ENCODE measurements around the gene PCF11. TPM values are rescaled to one million over a fixed set of nuclear protein-coding genes. Genes with fewer than 3 reads are reported as not detected.
A peak's percentile ranks its signal among the peaks of the same experiment; 100 is the strongest.

PCF11 gene
- total RNA-seq, 2 experiments from 2014 or later: 50.3 to 54.1 TPM

DNA sequence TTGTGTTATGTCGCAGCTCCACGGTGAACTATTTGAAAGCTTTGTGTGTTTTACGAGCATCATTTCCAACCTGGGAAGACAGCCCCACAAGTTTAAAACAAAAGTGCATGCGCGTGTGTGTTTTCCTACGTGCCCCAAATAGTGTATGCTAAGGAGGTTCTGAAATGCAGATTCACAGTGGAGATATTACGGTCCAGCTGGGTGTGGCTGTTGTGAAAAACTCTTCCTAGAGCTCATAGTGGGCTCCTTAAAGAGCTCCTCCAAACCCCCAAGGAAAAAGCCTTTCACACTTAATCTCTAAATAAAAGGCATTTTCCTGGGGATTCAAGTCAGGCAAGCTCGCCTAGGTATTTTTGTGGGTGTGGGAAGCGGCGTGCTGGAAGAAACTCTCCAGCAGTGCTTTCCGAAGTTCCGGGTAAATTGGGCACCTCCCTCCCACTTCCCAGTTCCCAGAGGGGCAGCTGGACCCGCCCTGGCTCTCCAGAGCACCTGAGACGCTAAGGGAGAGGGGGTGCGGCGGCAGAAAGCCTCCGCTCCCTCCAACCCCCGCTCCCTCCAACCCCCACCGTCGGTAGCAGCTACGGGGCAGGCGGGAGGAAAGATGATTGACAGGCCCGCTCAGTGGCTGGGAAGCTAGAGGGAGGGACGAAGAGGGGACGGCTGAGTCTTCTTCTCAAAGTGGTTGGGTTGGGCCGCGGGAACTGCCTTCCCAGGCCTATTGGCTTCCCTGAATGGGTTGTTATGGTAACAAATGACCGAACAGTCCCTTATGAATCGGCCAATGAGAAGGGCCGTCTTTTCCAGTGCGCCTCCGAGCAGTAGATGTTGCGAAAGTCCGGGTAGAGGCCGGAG lies 561 bp upstream of the PCF11 start:
- H3K9me3 Mint-ChIP-seq: no peaks in the 10 kb centered on the region

DNA sequence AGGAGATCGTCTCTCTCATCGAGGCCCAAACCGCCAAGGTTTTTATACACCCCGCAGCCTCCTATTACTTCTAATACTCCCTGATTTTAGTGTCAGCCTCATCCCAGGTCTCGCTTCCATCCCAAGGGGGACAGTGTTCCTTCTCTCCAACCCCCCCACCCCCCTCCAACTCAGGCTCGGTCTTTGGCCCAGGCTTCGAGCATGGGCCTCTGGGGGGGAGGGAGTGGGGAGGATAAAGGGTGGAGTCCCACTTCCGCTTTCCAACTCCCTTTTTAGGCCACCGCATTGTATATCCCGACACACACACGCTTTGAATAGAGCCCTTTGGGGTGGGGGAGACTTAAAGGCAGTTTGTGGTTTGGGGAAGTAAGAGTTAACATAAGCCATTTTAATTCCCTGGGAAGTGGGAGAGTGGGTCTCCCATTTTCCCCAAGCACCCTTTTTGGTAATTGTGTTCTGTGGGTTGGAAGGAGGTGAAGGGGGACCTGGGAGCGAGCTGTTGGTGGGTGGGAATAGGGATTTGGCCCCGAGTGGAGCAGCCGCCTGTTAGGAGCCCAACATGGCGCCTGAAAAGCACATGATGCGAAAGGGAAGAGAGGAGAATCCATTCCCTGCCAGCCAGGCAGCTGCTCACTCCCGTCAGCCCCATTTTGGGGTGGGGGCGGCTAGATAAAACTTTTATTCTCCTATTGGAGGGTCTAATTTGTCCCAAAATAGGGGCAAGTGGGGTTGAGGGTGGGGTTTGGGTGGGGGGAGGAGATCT lies 844 bp downstream of the PCF11 start:
- H3K27ac Mint-ChIP-seq: peak overlapping the region; percentile 100
- H3K4me1 Mint-ChIP-seq (ENCODE audit: low read depth): peaks cover 39% of the 10 kb centered on the region
- CTCF ChIA-PET: no interaction called here
- peak; percentile 68 for DNase-seq
- peaks cover 45% of the 10 kb centered on the region for H3K36me3 Mint-ChIP-seq (ENCODE audit: low read depth)
- peak overlapping the region; percentile 98 for H3K4me3 Mint-ChIP-seq
- H3K9me3 Mint-ChIP-seq: no peaks in the 10 kb centered on the region
- intact Hi-C loops (cut with micrococcal nuclease): loop anchor here (2.0 to 5.0 kb wide), 3 partner anchors 93 to 1285 kb away; no protein-coding TSS in a partner anchor
- H3K27me3 Mint-ChIP-seq (ENCODE audit: low read depth): no peaks in the 10 kb centered on the region

More for the DNA sequence above, 561 bp upstream of the PCF11 start:
- intact Hi-C loops (cut with micrococcal nuclease): loop anchor here (1.0 to 5.0 kb wide), 11 partner anchors 36 to 1284 kb away; partner anchors contain the start of genes ANKRD42, CCDC90B, DDIAS and RAB30
- Mint-ChIP-seq H3K27me3 (ENCODE audit: low read depth) (no peaks in the 10 kb centered on the region), H3K4me1 (ENCODE audit: low read depth) (peaks cover 26% of the 10 kb centered on the region), H3K4me3 (peak overlapping the region; percentile 98), H3K27ac (peak overlapping the region; percentile 100), H3K36me3 (ENCODE audit: low read depth) (peaks cover 38% of the 10 kb centered on the region)
- peak; percentile 99 for DNase-seq
- CTCF ChIA-PET: interaction anchor here (0.5 to 2.5 kb wide), 9 partner anchors 36 to 231 kb away, joined by 3 to 12 read pairs (median 3); no protein-coding TSS in a partner anchor

DNA sequence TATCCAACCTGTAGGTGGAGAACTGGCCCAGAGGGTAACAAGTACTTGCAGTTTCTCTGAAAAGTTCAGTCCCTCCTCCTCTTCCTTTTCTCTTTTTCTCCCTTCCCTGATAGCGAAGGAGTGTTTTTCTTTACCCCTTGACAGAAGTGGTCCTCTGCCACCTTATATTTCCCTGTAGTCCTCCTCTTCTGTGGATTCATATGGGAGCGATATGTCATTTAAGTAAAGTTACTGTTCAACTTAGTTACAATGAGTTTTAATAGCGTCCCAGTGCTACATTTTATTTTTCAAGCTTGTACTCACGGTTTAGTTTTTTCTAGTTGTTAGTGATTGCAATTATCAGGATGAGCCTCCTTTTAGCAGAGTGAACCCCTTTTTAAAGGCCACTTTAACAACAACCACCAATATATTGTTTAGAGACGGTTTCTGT lies 1.4 kb downstream of the PCF11 start:
- CTCF ChIA-PET: interaction anchor here (0.6 to 1.0 kb wide), 2 partner anchors 37 to 702 kb away, joined by 3 read pairs; no protein-coding TSS in a partner anchor
- DNase-seq: no peak
- Mint-ChIP-seq H3K27me3 (ENCODE audit: low read depth) (no peaks in the 10 kb centered on the region), H3K4me1 (ENCODE audit: low read depth) (peaks cover 41% of the 10 kb centered on the region), H3K27ac (peak overlapping the region; percentile 100), H3K4me3 (peak overlapping the region; percentile 98), H3K36me3 (ENCODE audit: low read depth) (peaks cover 45% of the 10 kb centered on the region), H3K9me3 (no peaks in the 10 kb centered on the region)
- intact Hi-C loops (cut with micrococcal nuclease): loop anchor here (2.0 to 5.0 kb wide), 2 partner anchors 92 to 1286 kb away; no protein-coding TSS in a partner anchor

DNA sequence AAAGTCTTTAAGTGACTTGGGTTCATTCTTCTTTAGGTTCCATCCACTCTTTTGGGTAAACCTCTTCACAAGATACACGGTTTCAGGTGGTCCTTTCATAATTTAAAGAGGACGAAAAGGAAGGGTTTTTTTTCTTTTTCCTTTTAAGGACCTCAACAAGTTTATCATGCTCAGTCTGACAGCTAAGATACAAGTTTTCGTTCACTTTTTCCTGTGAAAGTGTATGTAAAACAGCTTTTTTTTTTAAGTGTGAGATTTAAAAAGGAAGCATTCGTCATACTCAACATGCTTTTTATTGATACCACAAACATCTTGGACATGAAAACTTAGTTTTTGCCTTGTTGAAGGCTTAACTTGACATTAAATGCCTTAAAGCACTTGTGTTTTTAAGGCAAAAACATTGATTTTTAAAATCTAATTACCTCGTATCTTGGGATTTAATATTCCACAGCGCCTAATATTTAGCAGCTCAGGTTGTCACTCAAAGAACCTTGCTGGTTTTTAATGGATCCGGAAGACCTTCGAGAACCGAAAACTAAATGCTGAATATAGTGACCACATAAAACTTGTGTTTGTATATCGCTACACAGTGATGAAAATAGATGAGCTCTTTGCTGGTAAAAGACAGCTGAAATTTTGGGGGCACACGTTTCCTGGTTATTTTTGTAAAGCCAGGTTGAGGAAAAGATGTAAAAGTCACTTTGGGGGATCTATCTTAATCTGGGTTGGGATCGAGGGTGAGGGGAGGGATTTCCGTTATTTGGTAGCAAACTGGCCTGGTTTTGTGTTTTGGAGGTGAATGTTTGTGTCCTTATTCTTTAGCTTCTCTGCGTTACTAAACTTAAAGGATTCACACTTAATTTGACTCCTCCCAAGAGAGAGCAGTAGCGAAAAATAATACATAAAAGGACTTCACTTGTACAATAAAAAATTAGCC lies 2.3 kb downstream of the PCF11 start:
- Mint-ChIP-seq H3K4me1 (ENCODE audit: low read depth) (peaks cover 43% of the 10 kb centered on the region), H3K4me3 (peak overlapping the region; percentile 98), H3K9me3 (no peaks in the 10 kb centered on the region), H3K27ac (peak overlapping the region; percentile 100), H3K27me3 (ENCODE audit: low read depth) (no peaks in the 10 kb centered on the region), H3K36me3 (ENCODE audit: low read depth) (peaks cover 48% of the 10 kb centered on the region)
- intact Hi-C loops (cut with micrococcal nuclease): loop anchor here (2.0 to 5.0 kb wide), 2 partner anchors 92 to 1287 kb away; no protein-coding TSS in a partner anchor
- no peak for DNase-seq
- CTCF ChIA-PET: interaction anchor here (0.6 to 1.3 kb wide), 5 partner anchors 16 to 703 kb away, joined by 3 to 6 read pairs (median 4); no protein-coding TSS in a partner anchor

DNA sequence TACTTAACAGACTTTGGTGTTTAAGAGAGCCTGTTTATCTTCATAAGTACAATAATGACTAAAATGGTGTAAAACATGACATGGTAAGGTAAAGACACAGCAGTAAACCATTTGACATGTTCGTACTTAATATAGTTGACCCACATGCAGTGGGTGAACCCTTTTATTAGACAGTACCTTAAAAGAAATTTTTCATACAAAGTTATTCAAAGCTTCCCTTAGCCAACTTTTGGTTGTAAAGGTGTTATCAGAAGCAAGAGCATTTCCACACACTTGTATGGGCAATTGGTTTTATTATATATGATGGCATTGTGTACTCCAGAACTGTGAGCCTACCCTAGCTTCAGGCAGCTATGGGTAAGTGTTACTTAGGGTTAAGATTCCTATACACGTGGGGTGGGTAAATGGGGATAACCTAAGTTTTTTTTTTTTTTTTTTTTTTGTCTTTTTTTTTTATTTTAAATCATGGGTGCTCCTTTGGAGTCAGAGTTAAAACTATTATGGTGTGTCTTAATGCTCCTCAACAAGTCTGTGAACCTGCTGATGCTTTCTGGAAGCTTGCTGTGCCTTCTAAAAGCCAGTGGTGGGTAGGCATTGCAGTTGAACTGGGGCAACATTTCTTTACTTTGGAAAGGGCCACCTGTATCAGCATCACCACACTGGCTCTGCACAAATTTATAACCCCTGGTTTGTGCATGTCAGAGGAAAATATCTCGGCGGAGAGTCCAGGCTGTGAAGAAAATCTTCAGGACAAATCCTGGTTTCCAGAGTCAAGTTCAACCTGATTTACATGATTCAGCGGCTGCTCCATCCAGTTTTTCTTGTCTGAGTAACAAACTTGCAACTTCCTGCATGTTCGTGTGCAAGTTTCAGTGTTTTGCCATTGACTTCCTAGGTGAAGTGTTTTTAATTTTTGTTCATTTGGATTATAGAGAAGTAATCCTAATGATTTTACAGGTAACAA lies 3.3 kb downstream of the PCF11 start:
- H3K36me3 Mint-ChIP-seq (ENCODE audit: low read depth): peaks cover 51% of the 10 kb centered on the region
- peaks cover 43% of the 10 kb centered on the region for H3K4me1 Mint-ChIP-seq (ENCODE audit: low read depth)
- peak; percentile 27 for DNase-seq
- peak overlapping the region; percentile 100 for H3K27ac Mint-ChIP-seq
- H3K9me3 Mint-ChIP-seq: no peaks in the 10 kb centered on the region
- H3K4me3 Mint-ChIP-seq: peak overlapping the region; percentile 98
- intact Hi-C loops (cut with micrococcal nuclease): loop anchor here (2.0 to 5.0 kb wide), 2 partner anchors 91 to 1288 kb away; no protein-coding TSS in a partner anchor
- H3K27me3 Mint-ChIP-seq (ENCODE audit: low read depth): no peaks in the 10 kb centered on the region
- CTCF ChIA-PET: interaction anchor here (1.0 to 1.3 kb wide), 3 partner anchors 15 to 90 kb away, joined by 4 to 6 read pairs (median 4); no protein-coding TSS in a partner anchor

DNA sequence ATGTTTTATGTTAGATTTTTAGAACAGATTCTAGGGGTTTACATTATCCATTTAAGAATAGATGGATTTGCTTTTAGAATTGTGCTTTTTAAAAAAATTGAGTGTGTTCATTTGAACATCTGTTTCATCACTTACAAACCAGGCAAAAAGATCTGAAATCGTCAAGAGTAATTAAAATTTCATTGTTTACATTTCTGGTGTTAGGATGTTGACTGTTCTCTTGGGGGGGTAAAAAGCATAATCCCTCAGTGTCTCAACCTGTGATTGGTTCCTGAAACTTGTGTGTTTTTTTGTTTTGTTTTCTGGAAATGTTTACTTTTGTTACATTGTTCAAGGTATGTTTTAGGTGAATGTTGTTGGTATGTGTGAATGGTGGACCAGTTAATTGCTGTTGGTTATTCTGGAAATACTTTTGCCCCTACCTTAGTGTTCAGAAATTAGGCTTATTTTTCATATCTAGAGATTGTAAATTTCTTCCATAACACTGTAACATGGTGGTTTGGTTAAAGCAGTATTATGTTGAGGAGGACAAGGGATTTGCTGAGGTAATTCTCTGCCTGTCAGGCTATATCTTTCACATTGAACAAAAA lies 4.8 kb downstream of the PCF11 start:
- Mint-ChIP-seq H3K36me3 (ENCODE audit: low read depth) (peaks cover 63% of the 10 kb centered on the region), H3K27me3 (ENCODE audit: low read depth) (no peaks in the 10 kb centered on the region), H3K4me3 (peak overlapping the region; percentile 41), H3K27ac (peak overlapping the region; percentile 100), H3K4me1 (ENCODE audit: low read depth) (peaks cover 49% of the 10 kb centered on the region), H3K9me3 (no peaks in the 10 kb centered on the region)
- intact Hi-C loops (cut with micrococcal nuclease): loop anchor here (1.0 kb wide), 1 partner anchor 10 kb away; no protein-coding TSS in a partner anchor
- CTCF ChIA-PET: no interaction called here
- DNase-seq: no peak

DNA sequence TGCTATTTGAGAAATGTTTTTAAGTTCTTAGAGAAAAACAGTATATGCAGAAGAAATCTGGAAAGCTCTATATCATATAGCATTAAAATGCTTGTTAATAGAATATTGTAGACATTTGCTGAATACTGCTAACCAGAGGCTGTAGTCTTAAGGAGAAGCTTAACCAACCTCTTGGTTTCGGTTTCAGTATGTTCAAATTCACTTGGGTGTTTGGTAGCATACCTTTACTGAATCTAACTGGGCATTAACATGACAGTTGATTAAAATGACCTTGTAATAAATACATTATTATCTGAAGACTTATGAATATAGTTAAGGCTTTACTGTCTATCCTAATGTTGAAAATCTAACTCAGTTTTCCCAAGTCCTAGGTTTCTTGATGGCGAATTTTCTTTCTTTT lies 5.4 kb downstream of the PCF11 start:
- no peak overlapping the region for H3K4me3 Mint-ChIP-seq
- intact Hi-C loops (cut with micrococcal nuclease): loop anchor here (1.0 kb wide), 1 partner anchor 9 kb away; no protein-coding TSS in a partner anchor
- CTCF ChIA-PET: no interaction called here
- peaks cover 49% of the 10 kb centered on the region for H3K4me1 Mint-ChIP-seq (ENCODE audit: low read depth)
- no peaks in the 10 kb centered on the region for H3K9me3 Mint-ChIP-seq
- DNase-seq: no peak
- peaks cover 59% of the 10 kb centered on the region for H3K36me3 Mint-ChIP-seq (ENCODE audit: low read depth)
- peak overlapping the region; percentile 100 for H3K27ac Mint-ChIP-seq
- H3K27me3 Mint-ChIP-seq (ENCODE audit: low read depth): no peaks in the 10 kb centered on the region

DNA sequence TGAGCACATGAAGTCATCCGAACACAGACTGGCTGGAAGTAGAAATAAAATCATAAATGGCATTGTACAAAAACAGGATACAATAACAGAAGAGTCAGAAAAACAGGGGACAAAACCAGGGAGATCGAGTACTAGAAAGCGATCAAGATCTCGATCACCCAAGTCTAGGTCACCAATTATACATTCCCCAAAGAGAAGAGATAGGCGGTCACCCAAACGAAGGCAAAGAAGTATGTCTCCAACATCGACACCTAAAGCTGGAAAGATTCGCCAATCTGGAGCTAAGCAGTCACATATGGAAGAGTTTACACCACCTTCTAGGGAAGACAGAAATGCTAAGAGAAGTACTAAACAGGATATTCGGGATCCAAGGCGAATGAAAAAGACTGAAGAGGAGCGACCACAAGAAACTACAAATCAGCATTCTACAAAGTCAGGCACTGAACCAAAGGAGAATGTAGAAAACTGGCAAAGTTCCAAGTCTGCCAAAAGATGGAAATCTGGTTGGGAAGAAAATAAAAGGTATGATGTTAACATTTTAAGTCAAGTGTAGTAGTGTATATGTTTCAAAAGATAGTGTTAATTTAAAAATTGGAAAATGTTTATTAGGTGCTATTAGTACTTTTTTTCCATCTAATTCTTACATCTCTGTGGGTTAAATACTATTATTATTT lies 9.4 kb downstream of the PCF11 start:
- H3K27me3 Mint-ChIP-seq (ENCODE audit: low read depth): no peaks in the 10 kb centered on the region
- CTCF ChIA-PET: no interaction called here
- no peak for DNase-seq

DNA sequence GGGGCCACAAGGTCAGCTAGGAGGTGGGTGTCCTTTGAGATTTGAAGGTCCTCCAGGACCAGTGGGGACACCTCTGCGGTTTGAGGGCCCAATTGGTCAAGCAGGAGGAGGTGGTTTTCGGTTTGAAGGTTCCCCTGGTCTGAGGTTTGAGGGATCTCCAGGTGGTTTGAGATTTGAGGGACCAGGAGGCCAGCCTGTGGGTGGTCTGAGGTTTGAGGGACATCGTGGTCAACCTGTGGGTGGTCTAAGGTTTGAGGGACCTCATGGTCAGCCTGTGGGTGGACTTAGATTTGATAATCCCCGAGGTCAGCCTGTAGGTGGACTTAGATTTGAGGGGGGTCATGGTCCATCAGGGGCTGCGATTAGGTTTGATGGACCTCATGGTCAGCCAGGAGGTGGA lies 11.8 kb downstream of the PCF11 start:
- peaks cover 67% of the 10 kb centered on the region for H3K4me1 Mint-ChIP-seq (ENCODE audit: low read depth)

More for the DNA sequence above, 9.4 kb downstream of the PCF11 start:
- peak overlapping the region; percentile 6 for H3K27ac Mint-ChIP-seq
- H3K9me3 Mint-ChIP-seq: no peaks in the 10 kb centered on the region
- H3K4me3 Mint-ChIP-seq: no peak overlapping the region
- intact Hi-C loops (cut with micrococcal nuclease): no loop called here
- H3K36me3 Mint-ChIP-seq (ENCODE audit: low read depth): peaks cover 57% of the 10 kb centered on the region
- H3K4me1 Mint-ChIP-seq (ENCODE audit: low read depth): peaks cover 66% of the 10 kb centered on the region

DNA sequence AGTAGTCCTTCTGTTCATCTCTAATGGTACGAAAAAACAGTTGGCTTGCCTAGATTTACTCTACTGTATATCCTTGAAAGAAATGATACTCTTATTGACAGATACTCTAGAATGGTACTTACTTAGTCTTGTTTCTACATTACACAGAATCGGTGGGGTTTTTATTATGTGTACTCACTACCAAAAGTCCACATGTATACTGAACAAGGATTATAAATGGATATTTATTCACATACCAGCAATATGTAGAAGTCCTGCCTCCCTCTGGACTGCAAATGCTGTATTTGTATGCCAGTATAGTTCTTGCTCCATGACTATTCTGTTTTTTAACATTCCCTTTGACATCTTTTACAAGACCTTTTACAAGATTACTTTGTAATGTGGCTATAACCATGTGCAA lies 13.9 kb downstream of the PCF11 start:
- H3K36me3 Mint-ChIP-seq (ENCODE audit: low read depth): peaks cover 51% of the 10 kb centered on the region
- no peaks in the 10 kb centered on the region for H3K27me3 Mint-ChIP-seq (ENCODE audit: low read depth)
- peaks cover 77% of the 10 kb centered on the region for H3K4me1 Mint-ChIP-seq (ENCODE audit: low read depth)
- H3K27ac Mint-ChIP-seq: no peak overlapping the region
- no peaks in the 10 kb centered on the region for H3K9me3 Mint-ChIP-seq
- intact Hi-C loops (cut with micrococcal nuclease): loop anchor here (1.0 kb wide), 1 partner anchor 9 kb away; no protein-coding TSS in a partner anchor
- CTCF ChIA-PET: no interaction called here
- H3K4me3 Mint-ChIP-seq: peak overlapping the region; percentile 38
- DNase-seq: no peak

More for the DNA sequence above, 11.8 kb downstream of the PCF11 start:
- H3K27ac Mint-ChIP-seq: no peak overlapping the region
- CTCF ChIA-PET: interaction anchor here (1.1 kb wide), 1 partner anchor 64 kb away, joined by 3 read pairs; no protein-coding TSS in a partner anchor
- H3K9me3 Mint-ChIP-seq: no peaks in the 10 kb centered on the region
- DNase-seq: no peak
- H3K36me3 Mint-ChIP-seq (ENCODE audit: low read depth): peaks cover 60% of the 10 kb centered on the region
- no peak overlapping the region for H3K4me3 Mint-ChIP-seq
- intact Hi-C loops (cut with micrococcal nuclease): no loop called here
- no peaks in the 10 kb centered on the region for H3K27me3 Mint-ChIP-seq (ENCODE audit: low read depth)

Data from activated naive CD4-positive, alpha-beta T cell treated with anti-CD3 and anti-CD28 coated beads for 36 hours (primary cell).